ENCODE measurements around the gene ITLN1.

The ITLN1 gene

GRCh38 chr1:160836981-160837557 is 47.9 kb downstream of the ITLN1 start:
- H4K20me1 ChIP-seq, result no peaks in the 10 kb centered on the region
- peak overlapping the region in 3 of 10 experiments; percentile 5 to 28 (median 5); a peak in 1 of 20 replicates for H3K4me3 ChIP-seq
- no peaks in the 10 kb centered on the region for H3K27me3 ChIP-seq
- peak overlapping the region in 8 of 11 experiments; percentile 53 to 81 (median 72); a peak in 16 of 22 replicates for H3K9ac ChIP-seq
- peaks cover 37 to 75% (median 61%) of the 10 kb centered on the region in 10 experiments for H3K4me1 ChIP-seq
- H3K9me3 ChIP-seq (replicated peaks in 1 of 11), result no peaks in the 10 kb centered on the region
- H3K36me3 ChIP-seq, result no peaks in the 10 kb centered on the region
- peak overlapping the region; percentile 56 to 94 (median 85) for H3K4me2 ChIP-seq
- H3K27ac ChIP-seq, result peak overlapping the region in 10 of 11 experiments; percentile 12 to 96 (median 84); a peak in 19 of 22 replicates
- no peak for TF ChIP-seq Cebpa-rat (IDR thresholded peaks at IDR 0.05)

- Histone ChIP-seq H3K4me3 (peak overlapping the region in 3 of 10 experiments; percentile 5 to 28 (median 5); a peak in 1 of 20 replicates), H3K4me1 (peaks cover 34 to 70% (median 56%) of the 10 kb centered on the region in 10 experiments), H4K20me1 (no peaks in the 10 kb centered on the region), H3K27ac (peak overlapping the region in 9 of 11 experiments; percentile 59 to 96 (median 84); a peak in 18 of 22 replicates), H3K4me2 (peak overlapping the region; percentile 56 to 94 (median 85)), H3K9me3 (replicated peaks in 1 of 11) (no peaks in the 10 kb centered on the region), H3K27me3 (no peaks in the 10 kb centered on the region), H3K9ac (peak overlapping the region in 8 of 11 experiments; percentile 53 to 81 (median 72); a peak in 14 of 22 replicates), H3K36me3 (no peaks in the 10 kb centered on the region)
- TF ChIP-seq Cebpa-rat (IDR thresholded peaks at IDR 0.05), result no peak
These were observed 48.4 kb downstream of the ITLN1 start for GRCh38 chr1:160836561-160836960.

GRCh38 chr1:160835751-160836150 is 49.2 kb downstream of the ITLN1 start:
- Histone ChIP-seq H3K4me1 (peaks cover 34 to 62% (median 54%) of the 10 kb centered on the region in 10 experiments), H3K9me3 (replicated peaks in 1 of 11) (no peaks in the 10 kb centered on the region), H3K27ac (peak overlapping the region in 7 of 11 experiments; percentile 81 to 96 (median 89); a peak in 14 of 22 replicates), H3K9ac (peak overlapping the region in 5 of 11 experiments; percentile 69 to 81 (median 77); a peak in 7 of 22 replicates), H3K4me3 (no peak overlapping the region; a peak in 1 of 20 replicates), H4K20me1 (no peaks in the 10 kb centered on the region), H3K27me3 (no peaks in the 10 kb centered on the region), H3K4me2 (peak overlapping the region; percentile 56 to 94 (median 85)), H3K36me3 (no peaks in the 10 kb centered on the region)
- no peak for TF ChIP-seq Cebpa-rat (IDR thresholded peaks at IDR 0.05)

- Histone ChIP-seq H3K9me3 (replicated peaks in 1 of 11) (no peaks in the 10 kb centered on the region), H3K4me1 (peaks cover 33 to 62% (median 53%) of the 10 kb centered on the region in 10 experiments), H3K27ac (peak overlapping the region in 1 of 11 experiments; percentile 93; a peak in 2 of 22 replicates), H3K27me3 (no peaks in the 10 kb centered on the region), H4K20me1 (no peaks in the 10 kb centered on the region; a peak in 1 of 22 replicates), H3K4me3 (no peak overlapping the region), H3K9ac (no peak overlapping the region), H3K36me3 (no peaks in the 10 kb centered on the region), H3K4me2 (peak overlapping the region in 6 of 11 experiments; percentile 82 to 94 (median 89); a peak in 12 of 22 replicates)
- TF ChIP-seq Cebpa-rat (IDR thresholded peaks at IDR 0.05), result no peak
These were observed 49.9 kb downstream of the ITLN1 start for GRCh38 chr1:160834945-160835565.

- H4K20me1 ChIP-seq, result no peaks in the 10 kb centered on the region; a peak in 1 of 22 replicates
- H3K9me3 ChIP-seq (replicated peaks in 1 of 11), result no peaks in the 10 kb centered on the region
- no peaks in the 10 kb centered on the region for H3K27me3 ChIP-seq
- no peaks in the 10 kb centered on the region for H3K36me3 ChIP-seq
- H3K27ac ChIP-seq, result no peak overlapping the region
- no peak overlapping the region for H3K9ac ChIP-seq
- peak overlapping the region in 2 of 11 experiments; percentile 6 to 37; a peak in 3 of 22 replicates for H3K4me2 ChIP-seq
- H3K4me3 ChIP-seq, result no peak overlapping the region
- H3K4me1 ChIP-seq, result peaks cover 9 to 29% (median 16%) of the 10 kb centered on the region in 10 experiments
- no peak for TF ChIP-seq Cebpa-rat (IDR thresholded peaks at IDR 0.05)
These were observed 54.4 kb downstream of the ITLN1 start for GRCh38 chr1:160830321-160831153.

GRCh38 chr1:160829766-160830165 is 55.2 kb downstream of the ITLN1 start:
- H3K4me3 ChIP-seq, result no peak overlapping the region
- no peaks in the 10 kb centered on the region for H3K36me3 ChIP-seq
- no peak overlapping the region for H3K27ac ChIP-seq
- H3K27me3 ChIP-seq, result no peaks in the 10 kb centered on the region
- peak overlapping the region in 2 of 11 experiments; percentile 6 to 15; a peak in 3 of 22 replicates for H3K4me2 ChIP-seq
- no peak overlapping the region for H3K9ac ChIP-seq
- H3K4me1 ChIP-seq, result peaks cover 6 to 22% (median 12%) of the 10 kb centered on the region in 10 experiments; a peak in 16 of 20 replicates
- no peaks in the 10 kb centered on the region for H3K9me3 ChIP-seq (replicated peaks in 1 of 11)
- TF ChIP-seq Cebpa-rat (IDR thresholded peaks at IDR 0.05), result no peak
- H4K20me1 ChIP-seq, result no peaks in the 10 kb centered on the region; a peak in 1 of 22 replicates

GRCh38 chr1:160827418-160827817 is 57.6 kb downstream of the ITLN1 start:
- no peak overlapping the region for H3K4me3 ChIP-seq
- TF ChIP-seq Cebpa-rat (IDR thresholded peaks at IDR 0.05), result peak in 5 of 11 experiments; percentile 8 to 76 (median 17); a peak in 5 of 22 replicates
- H3K4me2 ChIP-seq, result peak overlapping the region in 6 of 11 experiments; percentile 3 to 63 (median 12); a peak in 6 of 22 replicates
- H3K9me3 ChIP-seq (replicated peaks in 1 of 11), result no peaks in the 10 kb centered on the region
- no peaks in the 10 kb centered on the region; a peak in 1 of 22 replicates for H4K20me1 ChIP-seq
- H3K9ac ChIP-seq, result no peak overlapping the region
- H3K27me3 ChIP-seq, result no peaks in the 10 kb centered on the region
- no peak overlapping the region for H3K27ac ChIP-seq
- peaks cover 6 to 17% (median 12%) of the 10 kb centered on the region in 10 experiments; a peak in 16 of 20 replicates for H3K4me1 ChIP-seq
- H3K36me3 ChIP-seq, result no peaks in the 10 kb centered on the region; a peak in 1 of 22 replicates

- Histone ChIP-seq H3K9ac (no peak overlapping the region), H3K27me3 (no peaks in the 10 kb centered on the region), H3K4me2 (no peak overlapping the region), H4K20me1 (no peaks in the 10 kb centered on the region; a peak in 1 of 22 replicates), H3K4me1 (peaks cover 6 to 17% (median 12%) of the 10 kb centered on the region in 10 experiments; a peak in 16 of 20 replicates), H3K4me3 (no peak overlapping the region), H3K27ac (no peak overlapping the region), H3K9me3 (replicated peaks in 1 of 11) (no peaks in the 10 kb centered on the region), H3K36me3 (no peaks in the 10 kb centered on the region; a peak in 1 of 22 replicates)
- no peak for TF ChIP-seq Cebpa-rat (IDR thresholded peaks at IDR 0.05)
These were observed 58.4 kb downstream of the ITLN1 start for GRCh38 chr1:160826546-160826945.
